Measurements from ENCODE around the gene CALHM1.
"Not testable (repeated sequence)": the region's sequence is repeated elsewhere in the genome, so short reads cannot be mapped to it uniquely, and the experiment has no call there.

CALHM1 gene

GRCh38 chr10:103423748-103424147 lies 35.0 kb downstream of the CALHM1 start:
- no peak for DNase-seq

GRCh38 chr10:103419101-103419500 lies 39.6 kb downstream of the CALHM1 start:
- no peak for DNase-seq

GRCh38 chr10:103417601-103418000 lies 41.1 kb downstream of the CALHM1 start:
- DNase-seq, result no peak

- DNase-seq, result not testable (repeated sequence)
Measured at GRCh38 chr10:103417148-103417469, 41.6 kb downstream of the CALHM1 start.

- no peak for DNase-seq
Measured at GRCh38 chr10:103416436-103417147, 42.1 kb downstream of the CALHM1 start.

- DNase-seq, result no peak
Measured at GRCh38 chr10:103415581-103415980, 43.1 kb downstream of the CALHM1 start.

GRCh38 chr10:103413564-103413963 lies 45.1 kb downstream of the CALHM1 start:
- no peak for DNase-seq

Data from NCI-H2029 treated with DMSO at 0.1 percent for 48 hours (cell line).